Lower leg skin (tissue), 3 donors: Measurements from ENCODE around the gene SLC44A3.

Experiments used
- POLR2A ChIP-seq, 2 donors: fragments of 450-650 bp; IDR thresholded peaks; one replicate each; pipeline ENCODE4 v1.6.1; 2016 to 2017; ENCODE audit warnings: antibody characterized with exemption in 2 of 2, mild to moderate bottlenecking in 1 of 2, moderate library complexity in 1 of 2
- TF ChIP-seq, protein P1 (sequence below), 3 donors: fragments of 450-650 bp; IDR thresholded peaks; one replicate each; pipeline ENCODE4 v1.5.1; 2016; ENCODE audit warnings: antibody characterized with exemption in 3 of 3, mild to moderate bottlenecking in 3 of 3, moderate library complexity in 2 of 3

DNA sequence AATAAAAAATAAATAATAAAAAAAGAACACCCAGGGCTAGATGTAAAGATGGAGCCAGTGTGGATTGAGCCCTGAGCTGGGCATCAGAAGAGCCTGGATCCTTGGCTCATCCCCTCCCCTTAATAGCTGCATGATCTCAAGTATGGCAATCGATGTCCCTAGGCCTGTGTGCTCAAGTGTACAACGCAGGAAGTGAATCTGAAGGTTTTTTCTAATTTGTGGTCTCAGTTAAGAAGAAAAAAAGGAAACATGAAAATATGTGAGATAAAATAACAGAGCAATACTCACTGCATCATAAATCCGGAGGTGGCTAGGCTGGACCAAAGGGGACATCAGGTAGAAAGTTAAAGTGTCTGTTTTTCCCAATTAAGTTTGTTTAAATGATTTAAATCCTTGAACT, 47.3 kb upstream of the SLC44A3 start:
- TF ChIP-seq, protein P1, sequence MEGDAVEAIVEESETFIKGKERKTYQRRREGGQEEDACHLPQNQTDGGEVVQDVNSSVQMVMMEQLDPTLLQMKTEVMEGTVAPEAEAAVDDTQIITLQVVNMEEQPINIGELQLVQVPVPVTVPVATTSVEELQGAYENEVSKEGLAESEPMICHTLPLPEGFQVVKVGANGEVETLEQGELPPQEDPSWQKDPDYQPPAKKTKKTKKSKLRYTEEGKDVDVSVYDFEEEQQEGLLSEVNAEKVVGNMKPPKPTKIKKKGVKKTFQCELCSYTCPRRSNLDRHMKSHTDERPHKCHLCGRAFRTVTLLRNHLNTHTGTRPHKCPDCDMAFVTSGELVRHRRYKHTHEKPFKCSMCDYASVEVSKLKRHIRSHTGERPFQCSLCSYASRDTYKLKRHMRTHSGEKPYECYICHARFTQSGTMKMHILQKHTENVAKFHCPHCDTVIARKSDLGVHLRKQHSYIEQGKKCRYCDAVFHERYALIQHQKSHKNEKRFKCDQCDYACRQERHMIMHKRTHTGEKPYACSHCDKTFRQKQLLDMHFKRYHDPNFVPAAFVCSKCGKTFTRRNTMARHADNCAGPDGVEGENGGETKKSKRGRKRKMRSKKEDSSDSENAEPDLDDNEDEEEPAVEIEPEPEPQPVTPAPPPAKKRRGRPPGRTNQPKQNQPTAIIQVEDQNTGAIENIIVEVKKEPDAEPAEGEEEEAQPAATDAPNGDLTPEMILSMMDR (IDR thresholded peaks at IDR 0.05), result no peak
- TF ChIP-seq POLR2A (IDR thresholded peaks at IDR 0.05), result no peak
